Right kidney (tissue), 1 donor: ENCODE data around the gene IKZF2.

Experiments
- DNase-seq: peaks from one replicate; pipeline ENCODE4 v3.0.0-alpha.2; 2016

Gene IKZF2

GRCh38 chr2:213101109-213101508, 50.3 kb downstream of the IKZF2 start:
- DNase-seq: no peak

- DNase-seq: no peak
Observed at GRCh38 chr2:213098612-213099011, 52.8 kb downstream of the IKZF2 start.

- no peak for DNase-seq
Observed at GRCh38 chr2:213091765-213092164, 59.6 kb downstream of the IKZF2 start.

- DNase-seq: no peak
Observed at GRCh38 chr2:213090772-213091171, 60.6 kb downstream of the IKZF2 start.

- DNase-seq: no peak
Observed at GRCh38 chr2:213089438-213089837, 62.0 kb downstream of the IKZF2 start.

- DNase-seq: no peak
Observed at GRCh38 chr2:213087040-213087439, 64.4 kb downstream of the IKZF2 start.

- no peak for DNase-seq
Observed at GRCh38 chr2:213086571-213086970, 64.8 kb downstream of the IKZF2 start.

GRCh38 chr2:213086050-213086449, 65.4 kb downstream of the IKZF2 start:
- DNase-seq: no peak

- DNase-seq: no peak
Observed at GRCh38 chr2:213085538-213085937, 65.9 kb downstream of the IKZF2 start.

- DNase-seq: no peak
Observed at GRCh38 chr2:213084261-213084660, 67.2 kb downstream of the IKZF2 start.

- DNase-seq: no peak
Observed at GRCh38 chr2:213080969-213081617, 70.3 kb downstream of the IKZF2 start.

- DNase-seq: no peak
Observed at GRCh38 chr2:213079756-213080155, 71.7 kb downstream of the IKZF2 start.

GRCh38 chr2:213078686-213079085, 72.7 kb downstream of the IKZF2 start:
- no peak for DNase-seq

GRCh38 chr2:213069531-213069930, 81.9 kb downstream of the IKZF2 start:
- no peak for DNase-seq

- DNase-seq: no peak
Observed at GRCh38 chr2:213068676-213069359, 82.6 kb downstream of the IKZF2 start.

- no peak for DNase-seq
Observed at GRCh38 chr2:213067888-213068287, 83.5 kb downstream of the IKZF2 start.

- DNase-seq: no peak
Observed at GRCh38 chr2:213066443-213066743, 85.0 kb downstream of the IKZF2 start.

GRCh38 chr2:213065583-213066442, 85.6 kb downstream of the IKZF2 start:
- DNase-seq: no peak

- DNase-seq: no peak
Observed at GRCh38 chr2:213064099-213064498, 87.3 kb downstream of the IKZF2 start.

GRCh38 chr2:213057977-213058376, 93.4 kb downstream of the IKZF2 start:
- DNase-seq: no peak

GRCh38 chr2:213046431-213046830, 105.0 kb downstream of the IKZF2 start:
- DNase-seq: no peak

- DNase-seq: no peak
Observed at GRCh38 chr2:213043566-213043965, 107.8 kb downstream of the IKZF2 start.

- no peak for DNase-seq
Observed at GRCh38 chr2:213042262-213042661, 109.2 kb downstream of the IKZF2 start.

- no peak for DNase-seq
Observed at GRCh38 chr2:213036836-213037235, 114.6 kb downstream of the IKZF2 start.
